CD4-positive, alpha-beta T cell (primary cell): ENCODE results near the gene FAM90A26. TPM values are rescaled to one million over a fixed set of nuclear protein-coding genes. Genes with fewer than 3 reads are reported as not detected.
"Not testable (repeated sequence)": the region's sequence is repeated elsewhere in the genome, so short reads cannot be mapped to it uniquely, and the experiment has no call there.

Source experiments
- ATAC-seq: fragments of 200-7000 bp; cut with Tn5 transposase; one replicate; pipeline ENCODE4 v1.10.0; 2022; ENCODE audit warnings: mild to moderate bottlenecking; ENCODE audit not compliant: poor library complexity
- CTCF ChIA-PET: fragments of 350-600 bp; sonication (Branson Sonifier 250); formaldehyde crosslinking; loops from one replicate; lab custom pipeline; 2021; ENCODE audit warnings: antibody characterized with exemption, inconsistent platforms; lab: Charles Lee
- POLR2A ChIA-PET: fragments of 350-600 bp; sonication (Branson Sonifier 250); formaldehyde crosslinking; loops from one replicate; lab custom pipeline; 2021; ENCODE audit warnings: antibody characterized with exemption, inconsistent platforms; lab: Charles Lee
- DNase-seq, 14 experiments: peaks; one replicate each; pipeline ENCODE4 v3.0.0-alpha.2; 2013 to 2020; ENCODE audit warnings: mixed read lengths in 2 of 14
- H3K27ac ChIP-seq, 2 donors: one replicate each; pipeline versions ENCODE4 v1.5.1 to v1.7.0; 2013; ENCODE audit warnings: low read length in 2 of 2, low read depth in 1 of 2, mild to moderate bottlenecking in 1 of 2
- H3K27me3 ChIP-seq, 2 experiments: 1 replicate in 1 of 2; 2 replicates in 1 of 2; pipeline versions ENCODE4 v1.6.1 to v1.7.0; 2013; ENCODE audit warnings: low read length in 2 of 2, control low read depth in 1 of 2, mild to moderate bottlenecking in 1 of 2, moderate library complexity in 1 of 2; ENCODE audit not compliant: insufficient read depth in 2 of 2, control insufficient read depth in 1 of 2
- H3K36me3 ChIP-seq: one replicate; pipeline ENCODE4 v1.6.1; 2013; ENCODE audit warnings: low read length, control low read depth; ENCODE audit not compliant: insufficient read depth
- H3K4me1 ChIP-seq: one replicate; pipeline ENCODE4 v1.6.1; 2013; ENCODE audit warnings: low read length, control low read depth; ENCODE audit not compliant: insufficient read depth
- H3K4me3 ChIP-seq: one replicate; pipeline ENCODE4 v1.5.1; 2013; ENCODE audit warnings: mild to moderate bottlenecking, low read length, moderate library complexity
- H3K9me3 ChIP-seq, 2 experiments: 1 replicate in 1 of 2; 2 replicates in 1 of 2; pipeline versions ENCODE4 v1.6.1 to v1.7.0; 2013; ENCODE audit warnings: low read length in 2 of 2, mild to moderate bottlenecking in 2 of 2, control low read depth in 1 of 2, moderate library complexity in 1 of 2; ENCODE audit not compliant: control insufficient read depth in 1 of 2, insufficient read depth in 1 of 2
- H3K27ac Mint-ChIP-seq: one replicate; pipeline ENCODE4 v1.8.0; 2020; ENCODE audit warnings: mixed read lengths
- H3K27me3 Mint-ChIP-seq: one replicate; pipeline ENCODE4 v1.8.0; 2021; ENCODE audit warnings: mixed read lengths
- H3K36me3 Mint-ChIP-seq: one replicate; pipeline ENCODE4 v1.8.0; 2021; ENCODE audit warnings: low read depth, mixed read lengths
- H3K4me1 Mint-ChIP-seq: one replicate; pipeline ENCODE4 v1.8.0; 2021; ENCODE audit warnings: low read depth, mixed read lengths
- H3K4me3 Mint-ChIP-seq: one replicate; pipeline ENCODE4 v1.8.0; 2020; ENCODE audit warnings: mild to moderate bottlenecking, mixed read lengths
- H3K9me3 Mint-ChIP-seq: one replicate; pipeline ENCODE4 v1.8.0; 2020; ENCODE audit warnings: mixed read lengths
- intact Hi-C, 2 experiments: fragments of 100-400 bp; cut with DNase I in 1 of 2; cut with micrococcal nuclease in 1 of 2; formaldehyde crosslinking; loops; one replicate each; pipeline versions ENCODE4 v1.15.1 to v1.9.0; 2023 to 2025; cut with DNase I, micrococcal nuclease
- total RNA-seq, 174 experiments: library from RNA in 2 of 174; stranded (reverse) in 2 of 174; gene quantifications; one replicate each; pipeline ENCODE4 v1.2.3 and lab custom pipeline; 2021 to 2026
- TF ChIP-seq, protein P1 (sequence below): fragments of 200-600 bp; IDR thresholded peaks from one replicate; pipeline ENCODE4 v1.8.0; 2022; ENCODE audit warnings: antibody characterized with exemption, mild to moderate bottlenecking

FAM90A26 gene
- total RNA-seq, 2 experiments from 2014 or later = 0.08 TPM; not detected in 1

GRCh38 chr4:9146967-9147366 is 23.2 kb upstream of the FAM90A26 start:
- H3K27ac Mint-ChIP-seq = no peak overlapping the region
- H3K4me3 Mint-ChIP-seq = no peak overlapping the region
- ChIA-PET CTCF (no interaction called here), POLR2A (no interaction called here)
- no peak overlapping the region for H3K27ac ChIP-seq
- H3K4me1 ChIP-seq = peaks cover 4% of the 10 kb centered on the region
- intact Hi-C loops = no loop called here
- TF ChIP-seq, protein P1, sequence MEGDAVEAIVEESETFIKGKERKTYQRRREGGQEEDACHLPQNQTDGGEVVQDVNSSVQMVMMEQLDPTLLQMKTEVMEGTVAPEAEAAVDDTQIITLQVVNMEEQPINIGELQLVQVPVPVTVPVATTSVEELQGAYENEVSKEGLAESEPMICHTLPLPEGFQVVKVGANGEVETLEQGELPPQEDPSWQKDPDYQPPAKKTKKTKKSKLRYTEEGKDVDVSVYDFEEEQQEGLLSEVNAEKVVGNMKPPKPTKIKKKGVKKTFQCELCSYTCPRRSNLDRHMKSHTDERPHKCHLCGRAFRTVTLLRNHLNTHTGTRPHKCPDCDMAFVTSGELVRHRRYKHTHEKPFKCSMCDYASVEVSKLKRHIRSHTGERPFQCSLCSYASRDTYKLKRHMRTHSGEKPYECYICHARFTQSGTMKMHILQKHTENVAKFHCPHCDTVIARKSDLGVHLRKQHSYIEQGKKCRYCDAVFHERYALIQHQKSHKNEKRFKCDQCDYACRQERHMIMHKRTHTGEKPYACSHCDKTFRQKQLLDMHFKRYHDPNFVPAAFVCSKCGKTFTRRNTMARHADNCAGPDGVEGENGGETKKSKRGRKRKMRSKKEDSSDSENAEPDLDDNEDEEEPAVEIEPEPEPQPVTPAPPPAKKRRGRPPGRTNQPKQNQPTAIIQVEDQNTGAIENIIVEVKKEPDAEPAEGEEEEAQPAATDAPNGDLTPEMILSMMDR = no peak
- no peaks in the 10 kb centered on the region for H3K27me3 Mint-ChIP-seq
- no peaks in the 10 kb centered on the region for H3K9me3 ChIP-seq
- no peaks in the 10 kb centered on the region for H3K27me3 ChIP-seq
- peaks cover 6% of the 10 kb centered on the region for H3K4me1 Mint-ChIP-seq
- H3K36me3 ChIP-seq = no peaks in the 10 kb centered on the region
- ATAC-seq (no peak), DNase-seq (no peak)
- H3K9me3 Mint-ChIP-seq = no peaks in the 10 kb centered on the region
- no peaks in the 10 kb centered on the region for H3K36me3 Mint-ChIP-seq
- no peak overlapping the region for H3K4me3 ChIP-seq

- CTCF ChIA-PET, H3K9me3 ChIP-seq, H3K9me3 Mint-ChIP-seq, H3K36me3 Mint-ChIP-seq, H3K27ac ChIP-seq, H3K27ac Mint-ChIP-seq, intact Hi-C loops, H3K36me3 ChIP-seq, H3K27me3 ChIP-seq, ATAC-seq, H3K4me1 ChIP-seq, H3K4me1 Mint-ChIP-seq, H3K4me3 Mint-ChIP-seq, H3K27me3 Mint-ChIP-seq, H3K4me3 ChIP-seq, DNase-seq, POLR2A ChIA-PET: not testable (repeated sequence)
These were observed 22.8 kb upstream of the FAM90A26 start for GRCh38 chr4:9147368-9147767.

GRCh38 chr4:9148611-9149409 is 21.4 kb upstream of the FAM90A26 start:
- H3K4me3 Mint-ChIP-seq, CTCF ChIA-PET: not testable (repeated sequence)
- H3K4me1 Mint-ChIP-seq = peaks cover 13% of the 10 kb centered on the region

GRCh38 chr4:9151809-9152179 is 18.4 kb upstream of the FAM90A26 start:
- not testable (repeated sequence) for ATAC-seq
- POLR2A ChIA-PET = interaction anchor here (0.9 to 1.2 kb wide), 2 partner anchors 540 to 966 kb away, joined by 3 to 4 read pairs; no protein-coding TSS in a partner anchor

More at GRCh38 chr4:9148611-9149409, 21.4 kb upstream of the FAM90A26 start:
- H3K9me3 ChIP-seq, H3K36me3 Mint-ChIP-seq, H3K27ac ChIP-seq, H3K9me3 Mint-ChIP-seq, DNase-seq, H3K36me3 ChIP-seq, H3K27me3 Mint-ChIP-seq, H3K27me3 ChIP-seq, intact Hi-C loops, H3K4me3 ChIP-seq, H3K27ac Mint-ChIP-seq, POLR2A ChIA-PET, ATAC-seq: not testable (repeated sequence)
- peaks cover 10% of the 10 kb centered on the region for H3K4me1 ChIP-seq

GRCh38 chr4:9152180-9153007 is 17.8 kb upstream of the FAM90A26 start:
- Histone ChIP-seq H3K27ac (peak overlapping the region; percentile 75 to 95), H3K4me1 (peaks cover 12% of the 10 kb centered on the region), H3K4me3 (peak overlapping the region; percentile 70)
- H3K4me3 Mint-ChIP-seq = peak overlapping the region; percentile 100
- H3K36me3 ChIP-seq, H3K27me3 ChIP-seq, H3K27me3 Mint-ChIP-seq, H3K9me3 Mint-ChIP-seq, CTCF ChIA-PET, intact Hi-C loops, H3K36me3 Mint-ChIP-seq, H3K9me3 ChIP-seq: not testable (repeated sequence)
- peak; percentile 55 for ATAC-seq
- DNase-seq = peak; percentile 89 to 98 (median 94)
- H3K27ac Mint-ChIP-seq = peak overlapping the region; percentile 100
- POLR2A ChIA-PET = interaction anchor here (0.9 to 1.2 kb wide), 3 partner anchors 539 to 965 kb away, joined by 3 to 4 read pairs (median 4); no protein-coding TSS in a partner anchor
- H3K4me1 Mint-ChIP-seq = peaks cover 27% of the 10 kb centered on the region

More at GRCh38 chr4:9151809-9152179, 18.4 kb upstream of the FAM90A26 start:
- H3K27me3 Mint-ChIP-seq, H3K36me3 ChIP-seq, intact Hi-C loops, H3K9me3 ChIP-seq, H3K9me3 Mint-ChIP-seq, H3K36me3 Mint-ChIP-seq, H3K27me3 ChIP-seq, CTCF ChIA-PET: not testable (repeated sequence)
- Mint-ChIP-seq H3K4me3 (peak overlapping the region; percentile 100), H3K27ac (peak overlapping the region; percentile 100), H3K4me1 (peaks cover 27% of the 10 kb centered on the region)
- Histone ChIP-seq H3K4me3 (peak overlapping the region; percentile 70), H3K4me1 (peaks cover 12% of the 10 kb centered on the region), H3K27ac (peak overlapping the region in 1 of 2 donors; percentile 95)
- peak in 1 of 14 experiments; percentile 39 for DNase-seq

DNA sequence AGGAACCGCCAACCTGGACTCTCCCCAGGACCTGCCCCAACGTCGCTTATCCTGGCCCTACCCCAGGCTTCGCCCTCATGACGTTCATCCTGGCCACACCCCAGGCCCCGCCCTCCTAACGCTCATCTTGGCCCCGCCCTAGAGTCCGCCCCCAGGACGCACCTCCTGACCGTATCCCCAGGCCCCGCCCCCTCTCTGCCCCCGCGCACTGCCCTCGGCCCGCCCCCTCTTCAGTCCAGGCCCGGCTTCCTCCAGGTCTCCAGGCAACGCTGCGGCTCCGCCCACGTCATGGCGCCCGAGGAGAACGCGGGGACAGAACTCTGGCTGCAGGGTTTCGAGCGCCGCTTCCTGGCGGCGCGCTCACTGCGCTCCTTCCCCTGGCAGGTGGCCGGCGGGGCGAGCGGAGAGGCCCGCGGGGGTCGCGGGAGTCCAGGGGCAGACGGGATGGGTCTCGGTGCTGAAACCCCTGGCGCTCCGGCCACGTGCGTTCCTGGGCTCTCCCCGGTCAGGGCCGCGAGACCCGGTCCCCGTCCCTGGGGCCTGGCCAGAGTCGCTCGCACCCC is 17.1 kb upstream of the FAM90A26 start:
- Mint-ChIP-seq H3K4me1 (peaks cover 27% of the 10 kb centered on the region), H3K27ac (peak overlapping the region; percentile 100), H3K4me3 (peak overlapping the region; percentile 100)
- H3K36me3 Mint-ChIP-seq, CTCF ChIA-PET, H3K9me3 ChIP-seq, H3K9me3 Mint-ChIP-seq, H3K27me3 Mint-ChIP-seq, H3K27me3 ChIP-seq, intact Hi-C loops, H3K36me3 ChIP-seq: not testable (repeated sequence)
- peak overlapping the region; percentile 70 for H3K4me3 ChIP-seq
- DNase-seq (peak; percentile 94 to 99 (median 96)), ATAC-seq (peak; percentile 98)
- H3K27ac ChIP-seq = peak overlapping the region; percentile 75 to 95
- POLR2A ChIA-PET = interaction anchor here (0.9 to 1.1 kb wide), 2 partner anchors 539 to 964 kb away, joined by 4 read pairs; no protein-coding TSS in a partner anchor
- H3K4me1 ChIP-seq = peaks cover 12% of the 10 kb centered on the region
